ENCODE data around the gene DEDD.

GRCh38 chr1:161090617-161091016 is 41.9 kb downstream of the DEDD start:
- no peak for TF ChIP-seq CTCF (IDR thresholded peaks at IDR 0.05)
- TF ChIP-seq POLR2A (IDR thresholded peaks at IDR 0.05): no peak
- TF ChIP-seq EP300 (IDR thresholded peaks at IDR 0.05): no peak
